A549 treated with Mapracorat at 1 μM for 4 hours (cell line): ENCODE measurements around the gene LCE1A. TPM values are rescaled to one million over a fixed set of nuclear protein-coding genes. Genes with fewer than 3 reads are reported as not detected.

ENCODE experiments used
- total RNA-seq: library from RNA; stranded (reverse); fragments of 200-300 nt; extraction: Qiagen RNA extraction; gene quantifications from 5 replicates; pipeline ENCODE4 v1.2.3, GENCODE V29; 2022

The LCE1A gene, protein sequence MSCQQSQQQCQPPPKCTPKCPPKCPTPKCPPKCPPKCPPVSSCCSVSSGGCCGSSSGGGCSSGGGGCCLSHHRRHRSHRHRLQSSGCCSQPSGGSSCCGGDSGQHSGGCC
- not detected in 5 replicates for total RNA-seq

DNA sequence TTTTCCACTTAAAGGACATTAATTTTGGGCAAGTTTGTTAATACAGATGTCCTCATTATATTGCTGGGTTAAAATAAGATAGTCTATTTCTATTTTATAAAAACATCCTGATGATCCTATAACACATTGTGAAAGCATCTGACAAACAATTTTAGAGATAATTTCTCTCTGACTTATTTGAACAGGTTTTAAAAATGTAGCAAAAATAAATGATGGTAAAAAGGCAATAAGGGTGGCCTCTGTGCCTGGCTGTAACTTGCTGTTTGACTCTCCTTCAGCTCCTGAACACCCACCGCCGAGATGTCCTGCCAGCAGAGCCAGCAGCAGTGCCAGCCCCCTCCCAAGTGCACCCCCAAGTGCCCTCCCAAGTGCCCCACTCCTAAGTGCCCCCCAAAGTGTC is at the start of gene LCE1A:
Gene LCE1A (plus strand): TSS at position 301 of the 400 bp plus-strand sequence. CDS start 0 bp downstream, at position 301.

DNA sequence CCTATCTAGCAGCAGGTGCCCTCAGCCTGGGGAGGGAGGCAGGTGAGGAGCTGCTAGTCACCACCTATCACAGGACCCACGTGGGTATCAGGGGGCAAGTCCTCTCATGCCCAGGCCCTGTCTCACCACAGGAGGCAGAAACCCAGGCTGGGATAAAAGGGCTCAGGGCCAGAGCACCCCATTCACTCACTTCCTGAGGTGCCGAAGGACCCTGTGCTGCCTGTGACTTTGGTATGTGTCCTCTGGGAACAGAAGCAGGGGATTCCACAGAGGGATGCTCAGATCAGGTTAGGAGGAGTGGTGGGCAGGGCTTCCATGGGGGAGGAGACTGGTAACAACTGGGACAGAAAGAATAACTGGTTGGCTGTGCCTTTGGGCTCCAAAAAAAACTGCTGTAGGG is 41.2 kb upstream of the LCE1A start, which contains the start of gene LCE1E:
Gene LCE1E (plus strand): TSS at position 181 of the 400 bp plus-strand sequence. CDS start 1,043 bp downstream, outside the sequence.

DNA sequence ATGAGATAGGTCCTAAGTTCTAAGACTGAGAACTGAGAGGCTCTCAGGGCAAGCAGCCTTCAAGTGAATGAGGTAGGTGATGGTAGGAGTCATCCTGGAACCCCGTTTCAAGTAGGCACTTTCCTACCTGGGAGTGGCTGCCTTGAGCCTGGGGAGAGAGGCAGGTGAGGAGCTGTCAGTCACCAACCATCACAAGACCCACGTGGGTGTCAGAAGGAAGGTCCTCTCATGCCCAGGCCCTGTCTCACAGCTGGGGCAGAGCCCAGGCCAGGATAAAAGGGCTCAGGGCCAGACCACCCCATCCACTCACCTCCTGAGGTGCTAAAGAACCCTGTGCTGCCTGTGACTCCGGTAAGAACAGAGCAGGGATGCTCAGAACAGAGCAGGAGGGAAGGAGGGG is 30.9 kb upstream of the LCE1A start, which contains the start of gene LCE1D:
Gene LCE1D (plus strand): TSS at position 301 of the 400 bp plus-strand sequence. CDS start 1,074 bp downstream, outside the sequence.

DNA sequence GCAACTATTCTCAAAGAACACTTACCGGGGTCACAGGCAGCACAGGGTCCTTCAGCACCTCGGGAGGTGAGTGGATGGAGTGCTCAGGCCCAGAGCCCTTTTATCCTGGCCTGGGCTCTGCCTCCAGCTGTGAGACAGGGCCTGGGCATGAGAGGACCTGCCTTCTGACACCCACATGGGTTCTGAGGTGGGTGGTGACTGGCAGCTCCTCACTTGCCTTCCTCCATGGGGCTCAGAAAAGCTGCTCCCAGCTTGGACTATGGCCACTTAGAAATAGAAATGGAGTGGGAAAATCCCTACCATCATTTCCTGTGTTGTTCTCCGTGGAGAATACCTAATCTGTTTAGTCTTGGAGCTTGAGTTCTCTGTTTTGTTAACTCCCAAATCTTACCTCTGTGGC is 20.7 kb upstream of the LCE1A start, which contains the start of gene LCE1C:
Gene LCE1C (minus strand): TSS at position 76 of the 400 bp plus-strand sequence. CDS start 1,173 bp downstream, outside the sequence.

DNA sequence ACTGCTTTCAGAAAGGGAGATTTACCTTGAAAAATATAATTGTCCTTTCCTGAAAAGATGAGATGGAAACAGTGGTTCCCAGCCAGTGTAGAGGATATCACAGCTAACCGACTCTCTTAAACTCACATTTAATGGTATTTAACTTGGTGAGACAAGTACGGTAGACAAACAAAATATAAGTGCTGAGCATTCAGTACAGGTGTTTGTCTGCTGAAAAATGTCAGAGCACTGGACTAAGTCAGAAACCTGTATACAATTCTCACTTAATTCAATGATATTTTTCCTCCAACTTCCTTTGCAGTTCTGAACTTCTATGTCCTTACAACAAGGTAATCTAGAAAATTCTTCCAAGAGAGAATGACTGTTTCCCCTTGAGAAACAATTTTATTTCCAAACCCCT is 15.6 kb upstream of the LCE1A start, which contains the start of gene LCE1B:
Gene LCE1B (plus strand): TSS at position 301 of the 400 bp plus-strand sequence. CDS start 476 bp downstream, outside the sequence.

DNA sequence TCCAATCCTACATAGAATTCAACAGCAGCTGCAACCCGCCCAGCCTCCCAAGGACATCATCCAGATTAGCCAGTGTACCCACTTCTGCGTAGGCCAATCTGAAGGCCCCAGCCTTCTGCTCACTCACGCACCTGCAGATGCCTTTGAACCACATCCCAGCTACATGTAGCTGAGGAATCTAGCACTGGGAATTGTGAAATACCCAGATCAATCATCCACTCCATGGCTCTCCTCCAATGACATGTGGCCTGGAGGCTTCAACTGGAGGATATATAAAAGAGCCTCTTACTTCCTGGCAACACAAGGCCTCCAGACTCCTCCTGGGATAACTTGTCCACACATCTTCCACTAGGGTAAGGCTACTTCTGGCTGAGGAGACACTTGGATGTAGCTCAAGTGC is 15.3 kb downstream of the LCE1A start, which contains the start of gene LCE6A:
Gene LCE6A (plus strand): TSS at position 301 of the 400 bp plus-strand sequence. CDS start 665 bp downstream, outside the sequence.

DNA sequence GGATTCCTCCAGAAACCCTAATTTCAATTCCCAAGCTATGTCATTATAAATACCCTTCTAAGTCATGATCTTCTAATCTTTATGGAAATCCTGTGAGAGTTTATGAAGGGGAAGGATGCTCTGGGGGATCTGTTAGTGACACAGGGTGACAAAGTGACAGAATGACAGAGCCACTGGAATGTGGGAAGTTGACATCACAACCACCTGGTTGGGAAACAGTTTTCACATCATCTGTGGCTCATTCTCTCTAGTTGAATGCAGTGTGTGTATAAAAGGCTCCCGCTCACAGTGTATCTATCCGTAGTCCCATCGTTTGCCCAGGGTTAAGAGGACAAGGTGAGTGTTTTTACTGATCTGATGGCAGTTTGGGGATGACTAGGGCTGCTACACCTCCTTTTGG is 32.4 kb downstream of the LCE1A start, which contains the start of gene LCE7A:
Gene LCE7A (plus strand): TSS at position 301 of the 400 bp plus-strand sequence. CDS start 702 bp downstream, outside the sequence.

Other genes starting within 250 kb of the LCE1A start
- gene LCE3D, start 247.0 kb upstream of the LCE1A start, total RNA-seq = 1.7 to 2.7 TPM (median 2.3 TPM) in 5 replicates
- gene LCE3C, start 227.2 kb upstream of the LCE1A start, total RNA-seq = not detected in 5 replicates
- not detected in 5 replicates for gene LCE3B, start 213.7 kb upstream of the LCE1A start, total RNA-seq
- gene LCE3A, start 204.4 kb upstream of the LCE1A start, total RNA-seq = not detected in 5 replicates
- gene LCE2D, start 164.1 kb upstream of the LCE1A start, total RNA-seq = not detected in 5 replicates
- not detected in 5 replicates for gene LCE2C, start 152.2 kb upstream of the LCE1A start, total RNA-seq
- not detected in 5 replicates for gene LCE2B, start 141.3 kb upstream of the LCE1A start, total RNA-seq
- not detected in 5 replicates for gene LCE2A, start 129.1 kb upstream of the LCE1A start, total RNA-seq
- not detected in 5 replicates for gene LCE4A, start 119.3 kb upstream of the LCE1A start, total RNA-seq
- not detected in 5 replicates for gene KPRP, start 69.4 kb upstream of the LCE1A start, total RNA-seq
- not detected in 5 replicates for gene LCE1F, start 52.3 kb upstream of the LCE1A start, total RNA-seq
- 0.18 TPM in 1 of 5 replicates, not detected in the others for gene LCE1E, start 41.2 kb upstream of the LCE1A start, total RNA-seq
- not detected in 5 replicates for gene LCE1D, start 30.8 kb upstream of the LCE1A start, total RNA-seq
- not detected in 5 replicates for gene LCE1C, start 20.8 kb upstream of the LCE1A start, total RNA-seq
- gene LCE1B, start 15.5 kb upstream of the LCE1A start, total RNA-seq = not detected in 5 replicates
- not detected in 5 replicates for gene LCE6A, start 15.4 kb downstream of the LCE1A start, total RNA-seq
- gene LCE7A, start 32.5 kb downstream of the LCE1A start, total RNA-seq = not detected in 5 replicates
- gene SMCP, start 50.8 kb downstream of the LCE1A start, total RNA-seq = not detected in 5 replicates
- gene IVL, start 81.1 kb downstream of the LCE1A start, total RNA-seq = 0.06 to 0.13 TPM (median 0.10 TPM) in 3 of 5 replicates, not detected in the others
- not detected in 5 replicates for gene SPRR5, start 119.7 kb downstream of the LCE1A start, total RNA-seq
- gene SPRR4, start 143.2 kb downstream of the LCE1A start, total RNA-seq = not detected in 5 replicates
- not detected in 5 replicates for gene SPRR1A, start 156.6 kb downstream of the LCE1A start, total RNA-seq
- gene SPRR3, start 174.3 kb downstream of the LCE1A start, total RNA-seq = not detected in 5 replicates
- not detected in 5 replicates for gene SPRR1B, start 203.7 kb downstream of the LCE1A start, total RNA-seq
- gene SPRR2D, start 213.6 kb downstream of the LCE1A start, total RNA-seq = not detected in 5 replicates
- not detected in 5 replicates for gene SPRR2A, start 230.0 kb downstream of the LCE1A start, total RNA-seq
- not detected in 5 replicates for gene SPRR2B, start 244.1 kb downstream of the LCE1A start, total RNA-seq